Esophagus muscularis mucosa (tissue), 4 donors: ENCODE measurements around the gene IFNGR1. TPM values are rescaled to one million over a fixed set of nuclear protein-coding genes. Genes with fewer than 3 reads are reported as not detected.

Source experiments
- DNase-seq: peaks from one replicate; pipeline ENCODE4 v3.0.0-alpha.2; 2017; ENCODE audit errors: extremely low spot score
- H3K27ac ChIP-seq, 4 donors: fragments of 200-600 bp; sonication (generic); replicated peaks in 1 of 4; 1 replicate in 3 of 4; 2 replicates in 1 of 4; pipeline ENCODE4 v1.5.1; 2016 to 2019; ENCODE audit warnings: mild to moderate bottlenecking in 1 of 4
- H3K27me3 ChIP-seq, 4 donors: fragments of 200-600 bp; sonication (generic); one replicate each; pipeline versions ENCODE4 v1.5.1 to v1.6.0; 2016 to 2019
- H3K36me3 ChIP-seq, 4 donors: fragments of 200-600 bp; sonication (generic); one replicate each; pipeline ENCODE4 v1.5.1; 2016 to 2019
- H3K4me1 ChIP-seq, 4 donors: fragments of 200-600 bp; sonication (generic); one replicate each; pipeline ENCODE4 v1.5.1; 2016 to 2019
- H3K4me3 ChIP-seq, 4 donors: fragments of 200-600 bp; sonication (generic); 1 replicate in 2 of 4; 2 replicates in 2 of 4; pipeline ENCODE4 v1.5.1; 2016 to 2019; ENCODE audit warnings: mild to moderate bottlenecking in 4 of 4, moderate library complexity in 1 of 4
- H3K9me3 ChIP-seq, 4 donors: fragments of 200-600 bp; sonication (generic); 1 replicate in 3 of 4; 2 replicates in 1 of 4; pipeline ENCODE4 v1.5.1; 2016 to 2019
- CTCF ChIP-seq, 3 experiments: fragments of 200-600 bp in 2 of 3; fragments of 450-650 bp in 1 of 3; sonication (generic) in 2 of 3; IDR thresholded peaks; one replicate each; pipeline ENCODE4 v1.5.1; 2017 to 2019; ENCODE audit warnings: antibody characterized with exemption in 3 of 3, mild to moderate bottlenecking in 2 of 3, moderate library complexity in 1 of 3
- EP300 ChIP-seq: sonication (generic); formaldehyde crosslinking; IDR thresholded peaks from one replicate; pipeline ENCODE4 v1.6.1; 2017; ENCODE audit warnings: antibody characterized with exemption
- POLR2A ChIP-seq: fragments of 450-650 bp; IDR thresholded peaks from one replicate; pipeline ENCODE4 v1.6.1; 2017; ENCODE audit warnings: antibody characterized with exemption, moderate library complexity, mild to moderate bottlenecking, low read depth
- POLR2AphosphoS5 ChIP-seq, 2 donors: sonication (generic); formaldehyde crosslinking; IDR thresholded peaks; one replicate each; pipeline ENCODE4 v1.6.1; 2017; ENCODE audit warnings: antibody characterized with exemption in 2 of 2
- WGBS: methylation state at CpG from one replicate; pipeline ENCODE4 v1.1.5; 2018; 5-methylcytosine and 5-hydroxymethylcytosine counted together
- intact Hi-C: fragments of 100-400 bp; cut with DNase I; formaldehyde crosslinking; loops from one replicate; pipeline ENCODE4 v1.15.1; 2023
- total RNA-seq, 4 donors: library from RNA; depleted of rRNA; stranded (reverse); fragments of >200 nt; gene quantifications; one replicate each; pipeline versions ENCODE4 v1.1.0 to v1.2.1, GENCODE V29; 2016

Gene IFNGR1
- total RNA-seq, 4 donors from 2014 or later = 52.8 to 95.9 (median 62.9) TPM

- 82% methylated on average over 5 of the region's 5 CpGs for WGBS
- Histone ChIP-seq H3K4me1 (peaks cover 0 to 12% (median 6%) of the 10 kb centered on the region in 4 donors), H3K27me3 (no peaks in the 10 kb centered on the region), H3K27ac (no peak overlapping the region), H3K4me3 (no peak overlapping the region), H3K36me3 (no peaks in the 10 kb centered on the region), H3K9me3 (no peaks in the 10 kb centered on the region)
- TF ChIP-seq CTCF (IDR thresholded peaks at IDR 0.05) (no peak), POLR2A (no peak), EP300 (no peak), POLR2AphosphoS5 (IDR thresholded peaks at IDR 0.05) (no peak)
- intact Hi-C loops = no loop called here
- no peak for DNase-seq
Observed at GRCh38 chr6:137190583-137191094, 28.5 kb downstream of the IFNGR1 start.

GRCh38 chr6:137188855-137189254 lies 30.3 kb downstream of the IFNGR1 start:
- intact Hi-C loops = no loop called here
- 88% methylated on average over 5 of the region's 5 CpGs for WGBS
- H3K36me3 ChIP-seq = no peaks in the 10 kb centered on the region
- H3K4me1 ChIP-seq = peaks cover 0 to 12% (median 6%) of the 10 kb centered on the region in 4 donors
- no peak for TF ChIP-seq POLR2AphosphoS5 (IDR thresholded peaks at IDR 0.05)
- TF ChIP-seq POLR2A = no peak
- TF ChIP-seq CTCF (IDR thresholded peaks at IDR 0.05) = no peak
- TF ChIP-seq EP300 = no peak
- H3K27me3 ChIP-seq = no peaks in the 10 kb centered on the region
- no peak for DNase-seq
- H3K4me3 ChIP-seq = no peak overlapping the region
- H3K9me3 ChIP-seq = peaks cover 0 to 13% (median 5%) of the 10 kb centered on the region in 4 donors
- H3K27ac ChIP-seq = no peak overlapping the region

- Histone ChIP-seq H3K27me3 (no peaks in the 10 kb centered on the region), H3K36me3 (no peaks in the 10 kb centered on the region), H3K4me1 (no peaks in the 10 kb centered on the region), H3K9me3 (peaks cover 0 to 29% (median 13%) of the 10 kb centered on the region in 4 donors), H3K4me3 (no peak overlapping the region), H3K27ac (no peak overlapping the region)
- 85% methylated on average over 3 of the region's 3 CpGs for WGBS
- intact Hi-C loops = no loop called here
- DNase-seq = no peak
- TF ChIP-seq POLR2AphosphoS5 (IDR thresholded peaks at IDR 0.05) = no peak
- no peak for TF ChIP-seq CTCF (IDR thresholded peaks at IDR 0.05)
- TF ChIP-seq EP300 = no peak
- TF ChIP-seq POLR2A = no peak
Observed at GRCh38 chr6:137185290-137185689, 33.9 kb downstream of the IFNGR1 start.

GRCh38 chr6:137182654-137183073 lies 36.5 kb downstream of the IFNGR1 start:
- intact Hi-C loops = no loop called here
- DNase-seq = no peak
- Histone ChIP-seq H3K27me3 (no peaks in the 10 kb centered on the region), H3K4me3 (no peak overlapping the region), H3K27ac (no peak overlapping the region), H3K36me3 (no peaks in the 10 kb centered on the region), H3K9me3 (peaks cover 0 to 29% (median 13%) of the 10 kb centered on the region in 4 donors), H3K4me1 (no peaks in the 10 kb centered on the region)
- TF ChIP-seq POLR2AphosphoS5 (IDR thresholded peaks at IDR 0.05) (no peak), EP300 (no peak), POLR2A (no peak), CTCF (IDR thresholded peaks at IDR 0.05) (no peak)
